ENCODE results near the gene HECTD4. TPM values are rescaled to one million over a fixed set of nuclear protein-coding genes. Genes with fewer than 3 reads are reported as not detected.
"Not testable (repeated sequence)": the region's sequence is repeated elsewhere in the genome, so short reads cannot be mapped to it uniquely, and the experiment has no call there.

HECTD4 gene
- total RNA-seq, 4 donors from 2014 or later = 53.7 to 168 (median 62.9) TPM

DNA sequence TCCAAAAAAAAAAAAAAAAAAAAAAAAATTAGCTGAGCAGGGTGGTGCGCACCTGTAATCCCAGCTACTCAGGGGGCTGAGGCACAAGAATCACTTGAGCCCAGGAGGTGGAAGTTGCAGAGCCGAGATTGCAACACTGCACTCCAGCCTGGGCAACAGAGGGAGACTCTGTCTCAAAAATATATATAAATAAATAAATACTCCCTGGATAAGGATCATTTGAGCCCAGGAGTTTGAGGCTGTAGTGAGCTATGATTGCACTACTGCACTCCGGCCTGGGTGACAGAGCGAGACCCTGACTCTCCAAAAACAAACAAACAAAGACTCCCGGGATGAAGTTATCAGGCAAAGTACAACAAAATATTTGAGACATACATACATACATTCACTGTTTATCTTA lies 270.3 kb downstream of the HECTD4 start:
- 57% methylated on average over 5 of the region's 5 CpGs for WGBS
- Histone ChIP-seq H3K36me3 (no peaks in the 10 kb centered on the region), H3K27me3 (no peaks in the 10 kb centered on the region), H3K4me3 (no peak overlapping the region), H3K27ac (peak overlapping the region; percentile 66), H3K4me1 (peaks cover 50% of the 10 kb centered on the region), H3K9me3 (no peaks in the 10 kb centered on the region)
- TF ChIP-seq POLR2A (IDR thresholded peaks at IDR 0.05) (no peak), POLR2AphosphoS5 (IDR thresholded peaks at IDR 0.05) (no peak), EP300 (IDR thresholded peaks at IDR 0.05) (no peak)
- TF ChIP-seq, protein P1, sequence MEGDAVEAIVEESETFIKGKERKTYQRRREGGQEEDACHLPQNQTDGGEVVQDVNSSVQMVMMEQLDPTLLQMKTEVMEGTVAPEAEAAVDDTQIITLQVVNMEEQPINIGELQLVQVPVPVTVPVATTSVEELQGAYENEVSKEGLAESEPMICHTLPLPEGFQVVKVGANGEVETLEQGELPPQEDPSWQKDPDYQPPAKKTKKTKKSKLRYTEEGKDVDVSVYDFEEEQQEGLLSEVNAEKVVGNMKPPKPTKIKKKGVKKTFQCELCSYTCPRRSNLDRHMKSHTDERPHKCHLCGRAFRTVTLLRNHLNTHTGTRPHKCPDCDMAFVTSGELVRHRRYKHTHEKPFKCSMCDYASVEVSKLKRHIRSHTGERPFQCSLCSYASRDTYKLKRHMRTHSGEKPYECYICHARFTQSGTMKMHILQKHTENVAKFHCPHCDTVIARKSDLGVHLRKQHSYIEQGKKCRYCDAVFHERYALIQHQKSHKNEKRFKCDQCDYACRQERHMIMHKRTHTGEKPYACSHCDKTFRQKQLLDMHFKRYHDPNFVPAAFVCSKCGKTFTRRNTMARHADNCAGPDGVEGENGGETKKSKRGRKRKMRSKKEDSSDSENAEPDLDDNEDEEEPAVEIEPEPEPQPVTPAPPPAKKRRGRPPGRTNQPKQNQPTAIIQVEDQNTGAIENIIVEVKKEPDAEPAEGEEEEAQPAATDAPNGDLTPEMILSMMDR (IDR thresholded peaks at IDR 0.05) = no peak
- no peak for DNase-seq (ENCODE audit: low spot score in 2 of 2)

DNA sequence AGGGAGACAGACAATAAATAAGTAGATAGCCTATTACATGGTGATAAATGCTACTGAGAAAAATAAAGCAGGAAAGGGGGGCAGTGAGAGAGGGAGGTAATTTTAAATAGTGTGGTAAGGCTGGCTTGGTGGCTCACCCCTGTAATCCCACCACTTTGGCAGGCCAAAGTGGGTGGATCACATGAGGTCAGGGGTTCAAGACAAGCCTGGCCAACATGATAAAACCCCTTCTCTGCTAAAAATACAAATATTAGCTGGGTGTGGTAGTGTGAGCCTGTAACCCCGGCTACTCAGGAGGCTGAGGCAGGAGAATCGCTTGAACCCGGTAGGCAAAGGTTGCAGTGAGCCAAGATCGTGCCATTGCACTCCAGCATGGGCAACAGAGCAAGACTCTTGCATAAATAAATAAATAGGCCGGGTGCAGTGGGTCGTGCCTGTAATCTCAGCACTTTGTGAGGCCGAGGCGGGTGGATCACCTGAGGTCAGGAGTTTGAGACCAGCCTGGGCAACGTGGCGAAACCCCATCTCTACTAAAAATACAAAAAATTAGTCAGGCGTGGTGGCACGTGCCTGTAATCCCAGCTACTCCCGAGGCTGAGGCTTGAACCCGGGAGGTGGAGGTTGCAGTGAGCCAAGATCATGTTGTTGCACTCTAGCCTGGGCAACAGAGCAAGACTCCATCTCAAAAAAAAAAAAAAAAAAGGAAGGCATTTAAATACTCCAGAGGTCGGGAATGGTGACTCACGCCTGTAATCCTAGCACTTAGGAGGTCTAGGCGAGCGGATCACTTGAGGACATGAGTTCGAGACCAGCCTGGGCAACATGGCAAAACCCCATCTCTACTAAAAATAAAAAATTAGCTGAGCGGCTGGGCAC lies 271.2 kb downstream of the HECTD4 start:
- WGBS = 78% methylated on average over 17 of the region's 20 CpGs
- not testable (repeated sequence) for H3K27me3 ChIP-seq; H3K27ac ChIP-seq; DNase-seq (ENCODE audit: low spot score in 2 of 2); H3K4me3 ChIP-seq; H3K36me3 ChIP-seq; H3K9me3 ChIP-seq
- H3K4me1 ChIP-seq = peaks cover 50% of the 10 kb centered on the region

Other genes with a start within 250 kb of the HECTD4 start
- gene RPL6, start 27.2 kb upstream of the HECTD4 start, total RNA-seq = 1,000 to 10,000 TPM; 1,161 to 1,752 (median 1,687) TPM
- gene PTPN11, start 36.5 kb upstream of the HECTD4 start, total RNA-seq = 10 to 100 TPM; 56.6 to 70.7 (median 65.3) TPM

Measured in suprapubic skin (tissue), 4 donors.